ENCODE data around the gene LEMD1. TPM values are rescaled to one million over a fixed set of nuclear protein-coding genes. Genes with fewer than 3 reads are reported as not detected.
A peak's percentile ranks its signal among the peaks of the same experiment; 100 is the strongest.
"Not testable (repeated sequence)": the region's sequence is repeated elsewhere in the genome, so short reads cannot be mapped to it uniquely, and the experiment has no call there.

Gene LEMD1
- total RNA-seq, 1 experiment from 2014 or later = not detected

- Histone ChIP-seq H3K4me1 (replicated peaks) (no peaks in the 10 kb centered on the region), H3K27ac (no peak overlapping the region), H3K4me3 (peak overlapping the region; percentile 20), H3K27me3 (replicated peaks) (peaks cover 50% of the 10 kb centered on the region), H3K9me3 (replicated peaks) (no peaks in the 10 kb centered on the region), H3K36me3 (no peaks in the 10 kb centered on the region)
- peak in 1 of 2 experiments; percentile 56 for DNase-seq (ENCODE audit: low read depth in 1 of 2, low spot score in 2 of 2)
Measured at GRCh38 chr1:205430696-205431305, 8.9 kb upstream of the LEMD1 start.

- Histone ChIP-seq H3K4me3 (peak overlapping the region; percentile 20; the same call in 1 of the 2 replicates), H3K36me3 (no peaks in the 10 kb centered on the region), H3K27ac (no peak overlapping the region), H3K27me3 (replicated peaks) (peaks cover 50% of the 10 kb centered on the region), H3K9me3 (replicated peaks) (no peaks in the 10 kb centered on the region), H3K4me1 (replicated peaks) (no peaks in the 10 kb centered on the region)
- DNase-seq (ENCODE audit: low read depth in 1 of 2, low spot score in 2 of 2) = no peak
Measured at GRCh38 chr1:205429762-205430695, 8.2 kb upstream of the LEMD1 start.

GRCh38 chr1:205424901-205425600, 3.2 kb upstream of the LEMD1 start:
- Histone ChIP-seq H3K9me3 (replicated peaks) (no peaks in the 10 kb centered on the region), H3K27me3 (replicated peaks) (peaks cover 78% of the 10 kb centered on the region), H3K4me1 (replicated peaks) (no peaks in the 10 kb centered on the region), H3K36me3 (no peaks in the 10 kb centered on the region), H3K27ac (no peak overlapping the region), H3K4me3 (no peak overlapping the region)
- peak in 1 of 2 experiments; percentile 24 for DNase-seq (ENCODE audit: low read depth in 1 of 2, low spot score in 2 of 2)

- Histone ChIP-seq H3K27ac (no peak overlapping the region), H3K27me3 (replicated peaks) (peaks cover 82% of the 10 kb centered on the region), H3K36me3 (no peaks in the 10 kb centered on the region), H3K9me3 (replicated peaks) (no peaks in the 10 kb centered on the region), H3K4me3 (no peak overlapping the region), H3K4me1 (replicated peaks) (no peaks in the 10 kb centered on the region)
- DNase-seq (ENCODE audit: low read depth in 1 of 2, low spot score in 2 of 2) = no peak
Measured at GRCh38 chr1:205423814-205424399, 2.1 kb upstream of the LEMD1 start.

- peaks cover 79% of the 10 kb centered on the region for H3K27me3 ChIP-seq (replicated peaks)
- no peak overlapping the region for H3K4me3 ChIP-seq
Measured at GRCh38 chr1:205422993-205423642, 1.3 kb upstream of the LEMD1 start.

GRCh38 chr1:205420938-205421337, 918 bp downstream of the LEMD1 start:
- Histone ChIP-seq H3K27ac (no peak overlapping the region), H3K4me3 (no peak overlapping the region), H3K27me3 (replicated peaks) (peaks cover 65% of the 10 kb centered on the region), H3K36me3 (no peaks in the 10 kb centered on the region), H3K4me1 (replicated peaks) (no peaks in the 10 kb centered on the region), H3K9me3 (replicated peaks) (no peaks in the 10 kb centered on the region)
- no peak for DNase-seq (ENCODE audit: low read depth in 1 of 2, low spot score in 2 of 2)

More at GRCh38 chr1:205422993-205423642, 1.3 kb upstream of the LEMD1 start:
- no peak for DNase-seq (ENCODE audit: low read depth in 1 of 2, low spot score in 2 of 2)
- Histone ChIP-seq H3K27ac (no peak overlapping the region), H3K9me3 (replicated peaks) (no peaks in the 10 kb centered on the region), H3K36me3 (no peaks in the 10 kb centered on the region), H3K4me1 (replicated peaks) (no peaks in the 10 kb centered on the region)

- DNase-seq (ENCODE audit: low read depth in 1 of 2, low spot score in 2 of 2) = peak in 1 of 2 experiments; percentile 19
- no peaks in the 10 kb centered on the region for H3K9me3 ChIP-seq (replicated peaks)
- H3K27me3 ChIP-seq (replicated peaks) = peaks cover 37% of the 10 kb centered on the region
- no peaks in the 10 kb centered on the region for H3K4me1 ChIP-seq (replicated peaks)
- H3K36me3 ChIP-seq = no peaks in the 10 kb centered on the region
- no peak overlapping the region for H3K27ac ChIP-seq
- H3K4me3 ChIP-seq = no peak overlapping the region
Measured at GRCh38 chr1:205417870-205418635, 3.8 kb downstream of the LEMD1 start.

GRCh38 chr1:205416322-205416721, 5.5 kb downstream of the LEMD1 start:
- H3K27me3 ChIP-seq (replicated peaks) = peaks cover 37% of the 10 kb centered on the region
- H3K4me3 ChIP-seq = no peak overlapping the region
- no peak for DNase-seq (ENCODE audit: low read depth in 1 of 2, low spot score in 2 of 2)
- H3K27ac ChIP-seq = no peak overlapping the region
- no peaks in the 10 kb centered on the region for H3K9me3 ChIP-seq (replicated peaks)
- no peaks in the 10 kb centered on the region for H3K36me3 ChIP-seq
- H3K4me1 ChIP-seq (replicated peaks) = no peaks in the 10 kb centered on the region

GRCh38 chr1:205410581-205411298, 11.1 kb downstream of the LEMD1 start:
- DNase-seq (ENCODE audit: low read depth in 1 of 2, low spot score in 2 of 2) = peak in 1 of 2 experiments; percentile 22
- H3K36me3 ChIP-seq = no peaks in the 10 kb centered on the region
- no peaks in the 10 kb centered on the region for H3K4me1 ChIP-seq (replicated peaks)
- no peaks in the 10 kb centered on the region for H3K9me3 ChIP-seq (replicated peaks)
- no peak overlapping the region for H3K4me3 ChIP-seq
- peaks cover 28% of the 10 kb centered on the region for H3K27me3 ChIP-seq (replicated peaks)
- H3K27ac ChIP-seq = no peak overlapping the region

- Histone ChIP-seq H3K36me3 (no peaks in the 10 kb centered on the region), H3K4me3 (no peak overlapping the region), H3K9me3 (replicated peaks) (no peaks in the 10 kb centered on the region), H3K27ac (no peak overlapping the region), H3K4me1 (replicated peaks) (no peaks in the 10 kb centered on the region), H3K27me3 (replicated peaks) (peaks cover 26% of the 10 kb centered on the region)
- peak in 1 of 2 experiments; percentile 10 for DNase-seq (ENCODE audit: low read depth in 1 of 2, low spot score in 2 of 2)
Measured at GRCh38 chr1:205407970-205408369, 13.9 kb downstream of the LEMD1 start.

GRCh38 chr1:205406252-205406651, 15.6 kb downstream of the LEMD1 start:
- 0 out of 2 replicates have a peak, but pooled peaks cover 13% of the 10 kb centered on the region for H3K27me3 ChIP-seq (replicated peaks)
- DNase-seq (ENCODE audit: low read depth in 1 of 2, low spot score in 2 of 2) = peak in 1 of 2 experiments; percentile 4
- not testable (repeated sequence) for H3K27ac ChIP-seq; H3K4me3 ChIP-seq; H3K36me3 ChIP-seq; H3K4me1 ChIP-seq (replicated peaks); H3K9me3 ChIP-seq (replicated peaks)

- not testable (repeated sequence) for H3K9me3 ChIP-seq (replicated peaks); H3K36me3 ChIP-seq; H3K27me3 ChIP-seq (replicated peaks); DNase-seq (ENCODE audit: low read depth in 1 of 2, low spot score in 2 of 2); H3K27ac ChIP-seq; H3K4me1 ChIP-seq (replicated peaks); H3K4me3 ChIP-seq
Measured at GRCh38 chr1:205404484-205404883, 17.4 kb downstream of the LEMD1 start.
